Fibroblast of skin of scalp (primary cell): Measurements from ENCODE around the gene RIMBP2.

Source experiments
- DNase-seq: peaks from one replicate; pipeline ENCODE4 v3.0.0-alpha.2; 2013

The RIMBP2 gene

GRCh38 chr12:130479401-130480125 is 236.5 kb downstream of the RIMBP2 start:
- no peak for DNase-seq

- DNase-seq: no peak
These were observed 237.3 kb downstream of the RIMBP2 start for GRCh38 chr12:130478786-130479185.

GRCh38 chr12:130477701-130478100 is 238.4 kb downstream of the RIMBP2 start:
- DNase-seq: no peak

- DNase-seq: no peak
These were observed 238.8 kb downstream of the RIMBP2 start for GRCh38 chr12:130477266-130477665.

GRCh38 chr12:130476451-130477135 is 239.5 kb downstream of the RIMBP2 start:
- no peak for DNase-seq

- DNase-seq: no peak
These were observed 241.4 kb downstream of the RIMBP2 start for GRCh38 chr12:130474599-130475269.

GRCh38 chr12:130473266-130473665 is 242.8 kb downstream of the RIMBP2 start:
- DNase-seq: no peak

GRCh38 chr12:130470969-130471368 is 245.1 kb downstream of the RIMBP2 start:
- no peak for DNase-seq

GRCh38 chr12:130469552-130469951 is 246.5 kb downstream of the RIMBP2 start:
- no peak for DNase-seq

- DNase-seq: no peak
These were observed 247.3 kb downstream of the RIMBP2 start for GRCh38 chr12:130468700-130469245.

- DNase-seq: no peak
These were observed 247.9 kb downstream of the RIMBP2 start for GRCh38 chr12:130468186-130468585.

- DNase-seq: no peak
These were observed 250.5 kb downstream of the RIMBP2 start for GRCh38 chr12:130465626-130466025.

GRCh38 chr12:130465046-130465445 is 251.1 kb downstream of the RIMBP2 start:
- no peak for DNase-seq

GRCh38 chr12:130463818-130464670 is 252.1 kb downstream of the RIMBP2 start:
- no peak for DNase-seq

- DNase-seq: no peak
These were observed 252.8 kb downstream of the RIMBP2 start for GRCh38 chr12:130463275-130463658.

- DNase-seq: no peak
These were observed 253.4 kb downstream of the RIMBP2 start for GRCh38 chr12:130462558-130463274.

GRCh38 chr12:130461839-130462557 is 254.1 kb downstream of the RIMBP2 start:
- DNase-seq: no peak

GRCh38 chr12:130461447-130461815 is 254.7 kb downstream of the RIMBP2 start:
- no peak for DNase-seq

- DNase-seq: no peak
These were observed 255.3 kb downstream of the RIMBP2 start for GRCh38 chr12:130460611-130461446.

- no peak for DNase-seq
These were observed 256.2 kb downstream of the RIMBP2 start for GRCh38 chr12:130459916-130460315.
